Measurements from ENCODE around the gene WNT2B. TPM values are rescaled to one million over a fixed set of nuclear protein-coding genes. Genes with fewer than 3 reads are reported as not detected.
A peak's percentile ranks its signal among the peaks of the same experiment; 100 is the strongest.

Gene WNT2B
- total and polyA plus RNA-seq, 9 of the 15 experiments (the other 6 are each of a cell fraction or from before 2014, with no cell fraction given), result 0.02 to 0.06 (median 0.04) TPM; not detected in 3

GRCh38 chr1:112575154-112575804, 66.5 kb downstream of the WNT2B start (continued):
- no peak for TF ChIP-seq PPARD (CRISPR knock-in tag; IDR thresholded peaks at IDR 0.05)
- peak in 1 of 2 experiments; percentile 78; a peak in 3 of 4 replicates for TF ChIP-seq TRIM24 (IDR thresholded peaks at IDR 0.05)
- no peak for TF ChIP-seq NR1H2 (CRISPR knock-in tag; IDR thresholded peaks at IDR 0.05)
- no peak for TF ChIP-seq ZNF146 (CRISPR knock-in tag; IDR thresholded peaks at IDR 0.05; ENCODE audit: unreplicated experiment)
- no peak for TF ChIP-seq RBBP5 (IDR thresholded peaks at IDR 0.05; ENCODE audit: borderline replicate concordance, insufficient read depth, low read length, poor library complexity, severe bottlenecking)
- TF ChIP-seq HNRNPK (IDR thresholded peaks at IDR 0.05; ENCODE audit: low read depth, low read length, poor library complexity, severe bottlenecking), result no peak
- TF ChIP-seq CBFA2T3 (IDR thresholded peaks at IDR 0.05), result 0 out of 2 replicates have a peak, but pooled peaks have one; percentile 20
- TF ChIP-seq EP400 (IDR thresholded peaks at IDR 0.05), result peak; percentile 66
- TF ChIP-seq MGA (IDR thresholded peaks at IDR 0.05), result no peak
- peak; percentile 87 for TF ChIP-seq ATF7 (IDR thresholded peaks at IDR 0.05)
- no peak for TF ChIP-seq ZNF263 (CRISPR knock-in tag; IDR thresholded peaks at IDR 0.05; ENCODE audit: borderline replicate concordance)
- TF ChIP-seq KLF10 (CRISPR knock-in tag; IDR thresholded peaks at IDR 0.05), result no peak
- TF ChIP-seq MTA3 (IDR thresholded peaks at IDR 0.05; ENCODE audit: borderline replicate concordance), result peak; percentile 63; the same call in 1 of the 2 replicates
- no peak for TF ChIP-seq ZNF584 (CRISPR knock-in tag; IDR thresholded peaks at IDR 0.05; ENCODE audit: low read depth)
- TF ChIP-seq SMARCC2 (IDR thresholded peaks at IDR 0.05; ENCODE audit: low read depth), result peak; percentile 84
- no peak for TF ChIP-seq HNRNPL (IDR thresholded peaks at IDR 0.05; ENCODE audit: low read depth, low read length)
- TF ChIP-seq ZNF197 (CRISPR knock-in tag; IDR thresholded peaks at IDR 0.05; ENCODE audit: low read depth), result no peak
- TF ChIP-seq ZNF77 (CRISPR knock-in tag; IDR thresholded peaks at IDR 0.05), result no peak

All from K562 (cell line).